Dendritic cell treated with granulocyte-macrophage colony-stimulating factor and Interleukin-4, amounts not matched to agents 40 ng/mL and 50 ng/mL, for 4 days (primary cell): ENCODE results near the gene ESRRB.

Experiments
- H3K27ac Mint-ChIP-seq: one replicate; pipeline ENCODE4 v1.8.0; 2022; ENCODE audit warnings: mild to moderate bottlenecking, mixed read lengths
- H3K27me3 Mint-ChIP-seq: one replicate; pipeline ENCODE4 v1.8.0; 2022; ENCODE audit warnings: mild to moderate bottlenecking, mixed read lengths
- H3K36me3 Mint-ChIP-seq: one replicate; pipeline ENCODE4 v1.8.0; 2022; ENCODE audit warnings: low read depth, mixed read lengths
- H3K4me1 Mint-ChIP-seq: one replicate; pipeline ENCODE4 v1.8.0; 2022; ENCODE audit warnings: low read depth, mixed read lengths
- H3K4me3 Mint-ChIP-seq: one replicate; pipeline ENCODE4 v1.8.0; 2022; ENCODE audit warnings: mild to moderate bottlenecking, moderate library complexity, mixed read lengths
- H3K9me3 Mint-ChIP-seq: one replicate; pipeline ENCODE4 v1.8.0; 2022; ENCODE audit warnings: mixed read lengths
- intact Hi-C: fragments of 100-400 bp; cut with micrococcal nuclease; formaldehyde crosslinking; loops from one replicate; pipeline ENCODE4 v1.15.0; 2022

Gene ESRRB

GRCh38 chr14:76396714-76397187 is 20.8 kb downstream of the ESRRB start:
- H3K4me1 Mint-ChIP-seq, result no peaks in the 10 kb centered on the region
- H3K36me3 Mint-ChIP-seq, result no peaks in the 10 kb centered on the region
- no peaks in the 10 kb centered on the region for H3K9me3 Mint-ChIP-seq
- no peak overlapping the region for H3K27ac Mint-ChIP-seq
- H3K27me3 Mint-ChIP-seq, result peaks cover 7% of the 10 kb centered on the region
- intact Hi-C loops, result no loop called here
- no peak overlapping the region for H3K4me3 Mint-ChIP-seq

GRCh38 chr14:76405627-76406026 is 29.7 kb downstream of the ESRRB start:
- no peak overlapping the region for H3K27ac Mint-ChIP-seq

GRCh38 chr14:76407449-76408150 is 31.7 kb downstream of the ESRRB start:
- H3K4me3 Mint-ChIP-seq, result no peak overlapping the region
- no peaks in the 10 kb centered on the region for H3K36me3 Mint-ChIP-seq
- no peak overlapping the region for H3K27ac Mint-ChIP-seq
- H3K4me1 Mint-ChIP-seq, result no peaks in the 10 kb centered on the region
- intact Hi-C loops, result no loop called here
- no peaks in the 10 kb centered on the region for H3K9me3 Mint-ChIP-seq
- peaks cover 26% of the 10 kb centered on the region for H3K27me3 Mint-ChIP-seq

More at GRCh38 chr14:76405627-76406026, 29.7 kb downstream of the ESRRB start:
- intact Hi-C loops, result no loop called here
- Mint-ChIP-seq H3K36me3 (no peaks in the 10 kb centered on the region), H3K27me3 (peaks cover 21% of the 10 kb centered on the region), H3K4me1 (no peaks in the 10 kb centered on the region), H3K9me3 (no peaks in the 10 kb centered on the region), H3K4me3 (no peak overlapping the region)

- H3K9me3 Mint-ChIP-seq, result no peaks in the 10 kb centered on the region
- no peak overlapping the region for H3K27ac Mint-ChIP-seq
- peaks cover 30% of the 10 kb centered on the region for H3K27me3 Mint-ChIP-seq
- H3K4me3 Mint-ChIP-seq, result no peak overlapping the region
- no peaks in the 10 kb centered on the region for H3K36me3 Mint-ChIP-seq
- no peaks in the 10 kb centered on the region for H3K4me1 Mint-ChIP-seq
- intact Hi-C loops, result no loop called here
Measured at GRCh38 chr14:76408877-76409276, 32.9 kb downstream of the ESRRB start.

- Mint-ChIP-seq H3K4me1 (no peaks in the 10 kb centered on the region), H3K4me3 (no peak overlapping the region), H3K27me3 (peaks cover 33% of the 10 kb centered on the region), H3K36me3 (no peaks in the 10 kb centered on the region), H3K27ac (no peak overlapping the region), H3K9me3 (no peaks in the 10 kb centered on the region)
- intact Hi-C loops, result no loop called here
Measured at GRCh38 chr14:76412501-76412900, 36.6 kb downstream of the ESRRB start.

GRCh38 chr14:76413106-76413961 is 37.4 kb downstream of the ESRRB start:
- intact Hi-C loops, result no loop called here
- peaks cover 32% of the 10 kb centered on the region for H3K27me3 Mint-ChIP-seq
- H3K4me3 Mint-ChIP-seq, result no peak overlapping the region

GRCh38 chr14:76413962-76414600 is 38.1 kb downstream of the ESRRB start:
- H3K27ac Mint-ChIP-seq, result no peak overlapping the region
- no peak overlapping the region for H3K4me3 Mint-ChIP-seq
- intact Hi-C loops, result no loop called here
- no peaks in the 10 kb centered on the region for H3K4me1 Mint-ChIP-seq
- H3K27me3 Mint-ChIP-seq, result peaks cover 32% of the 10 kb centered on the region
- H3K36me3 Mint-ChIP-seq, result no peaks in the 10 kb centered on the region
- H3K9me3 Mint-ChIP-seq, result no peaks in the 10 kb centered on the region

More at GRCh38 chr14:76413106-76413961, 37.4 kb downstream of the ESRRB start:
- Mint-ChIP-seq H3K36me3 (no peaks in the 10 kb centered on the region), H3K9me3 (no peaks in the 10 kb centered on the region), H3K4me1 (no peaks in the 10 kb centered on the region), H3K27ac (no peak overlapping the region)

- peaks cover 13% of the 10 kb centered on the region for H3K27me3 Mint-ChIP-seq
- H3K4me1 Mint-ChIP-seq, result no peaks in the 10 kb centered on the region
- no peaks in the 10 kb centered on the region for H3K9me3 Mint-ChIP-seq
- no peak overlapping the region for H3K27ac Mint-ChIP-seq
- intact Hi-C loops, result no loop called here
- H3K4me3 Mint-ChIP-seq, result no peak overlapping the region
- no peaks in the 10 kb centered on the region for H3K36me3 Mint-ChIP-seq
Measured at GRCh38 chr14:76419399-76419798, 43.5 kb downstream of the ESRRB start.

- Mint-ChIP-seq H3K36me3 (no peaks in the 10 kb centered on the region), H3K4me3 (no peak overlapping the region), H3K27me3 (peaks cover 3% of the 10 kb centered on the region), H3K27ac (no peak overlapping the region), H3K4me1 (no peaks in the 10 kb centered on the region), H3K9me3 (no peaks in the 10 kb centered on the region)
- intact Hi-C loops, result no loop called here
Measured at GRCh38 chr14:76420827-76421226, 44.9 kb downstream of the ESRRB start.

GRCh38 chr14:76421662-76422061 is 45.7 kb downstream of the ESRRB start:
- no peak overlapping the region for H3K27ac Mint-ChIP-seq
- intact Hi-C loops, result no loop called here
- H3K9me3 Mint-ChIP-seq, result no peaks in the 10 kb centered on the region
- H3K4me1 Mint-ChIP-seq, result no peaks in the 10 kb centered on the region
- H3K4me3 Mint-ChIP-seq, result no peak overlapping the region
- peaks cover 2% of the 10 kb centered on the region for H3K27me3 Mint-ChIP-seq
- H3K36me3 Mint-ChIP-seq, result no peaks in the 10 kb centered on the region

GRCh38 chr14:76422662-76423061 is 46.7 kb downstream of the ESRRB start:
- no peak overlapping the region for H3K4me3 Mint-ChIP-seq
- intact Hi-C loops, result no loop called here
- no peak overlapping the region for H3K27ac Mint-ChIP-seq
- peaks cover 2% of the 10 kb centered on the region for H3K27me3 Mint-ChIP-seq
- H3K9me3 Mint-ChIP-seq, result no peaks in the 10 kb centered on the region
- no peaks in the 10 kb centered on the region for H3K36me3 Mint-ChIP-seq
- H3K4me1 Mint-ChIP-seq, result no peaks in the 10 kb centered on the region

GRCh38 chr14:76423534-76423933 is 47.6 kb downstream of the ESRRB start:
- Mint-ChIP-seq H3K27ac (no peak overlapping the region), H3K9me3 (no peaks in the 10 kb centered on the region), H3K27me3 (peaks cover 2% of the 10 kb centered on the region), H3K4me3 (no peak overlapping the region), H3K4me1 (no peaks in the 10 kb centered on the region), H3K36me3 (no peaks in the 10 kb centered on the region)
- intact Hi-C loops, result no loop called here

GRCh38 chr14:76424359-76424758 is 48.4 kb downstream of the ESRRB start:
- intact Hi-C loops, result no loop called here
- Mint-ChIP-seq H3K9me3 (no peaks in the 10 kb centered on the region), H3K27me3 (peaks cover 2% of the 10 kb centered on the region), H3K27ac (no peak overlapping the region), H3K36me3 (no peaks in the 10 kb centered on the region), H3K4me3 (no peak overlapping the region), H3K4me1 (no peaks in the 10 kb centered on the region)

- Mint-ChIP-seq H3K27me3 (peaks cover 2% of the 10 kb centered on the region), H3K9me3 (no peaks in the 10 kb centered on the region), H3K4me3 (no peak overlapping the region), H3K36me3 (no peaks in the 10 kb centered on the region), H3K27ac (no peak overlapping the region), H3K4me1 (no peaks in the 10 kb centered on the region)
- intact Hi-C loops, result no loop called here
Measured at GRCh38 chr14:76426161-76426696, 50.3 kb downstream of the ESRRB start.
